GM12891 (cell line): ENCODE results near the gene NPTX2.

Experiments
- POLR2A ChIP-seq: IDR thresholded peaks from 2 replicates; pipeline ENCODE4 v1.6.1; 2011; ENCODE audit warnings: low read depth, low read length, control low read depth
- POLR2AphosphoS5 ChIP-seq: IDR thresholded peaks from 2 replicates; pipeline ENCODE4 v1.6.1; 2011; ENCODE audit warnings: low read depth, low read length, control low read depth

GRCh38 chr7:98594348-98594747 lies 22.7 kb upstream of the NPTX2 start:
- no peak for TF ChIP-seq POLR2AphosphoS5
- no peak for TF ChIP-seq POLR2A
